Measurements from ENCODE around the gene LCP2.
"Not testable (repeated sequence)": the region's sequence is repeated elsewhere in the genome, so short reads cannot be mapped to it uniquely, and the experiment has no call there.

The LCP2 gene

GRCh38 chr5:170247363-170247762 is 50.2 kb downstream of the LCP2 start:
- no peak for DNase-seq

- no peak for DNase-seq
Measured at GRCh38 chr5:170246126-170246870, 51.3 kb downstream of the LCP2 start.

GRCh38 chr5:170245436-170245835 is 52.1 kb downstream of the LCP2 start:
- DNase-seq = not testable (repeated sequence)

- no peak for DNase-seq
Measured at GRCh38 chr5:170238456-170239196, 59.0 kb downstream of the LCP2 start.

GRCh38 chr5:170235876-170236864 is 61.4 kb downstream of the LCP2 start:
- DNase-seq = no peak

GRCh38 chr5:170233358-170233892 is 64.2 kb downstream of the LCP2 start:
- DNase-seq = no peak

- DNase-seq = no peak
Measured at GRCh38 chr5:170232786-170233185, 64.8 kb downstream of the LCP2 start, which contains the start of gene C5orf58. Gene C5orf58, plus strand, starts transcription at chr5:170232985. Its CDS starts 1,992 bp downstream, at chr5:170234977.

GRCh38 chr5:170228762-170229435 is 68.7 kb downstream of the LCP2 start:
- DNase-seq = no peak

- no peak for DNase-seq
Measured at GRCh38 chr5:170226661-170227060, 70.9 kb downstream of the LCP2 start.

- DNase-seq = no peak
Measured at GRCh38 chr5:170226129-170226615, 71.4 kb downstream of the LCP2 start.

GRCh38 chr5:170225326-170226128 is 72.0 kb downstream of the LCP2 start:
- DNase-seq = peak; percentile 57

GRCh38 chr5:170223906-170224305 is 73.7 kb downstream of the LCP2 start:
- no peak for DNase-seq

- DNase-seq = peak; percentile 34
Measured at GRCh38 chr5:170223360-170223759, 74.2 kb downstream of the LCP2 start.

- no peak for DNase-seq
Measured at GRCh38 chr5:170221327-170221741, 76.2 kb downstream of the LCP2 start.

GRCh38 chr5:170220191-170220590 is 77.4 kb downstream of the LCP2 start:
- DNase-seq = peak; percentile 14

GRCh38 chr5:170219615-170220014 is 78.0 kb downstream of the LCP2 start:
- DNase-seq = peak; percentile 72

GRCh38 chr5:170218726-170219125 is 78.9 kb downstream of the LCP2 start:
- no peak for DNase-seq

GRCh38 chr5:170217831-170218230 is 79.7 kb downstream of the LCP2 start:
- DNase-seq = peak; percentile 49

GRCh38 chr5:170216257-170216864 is 81.2 kb downstream of the LCP2 start:
- DNase-seq = peak; percentile 63

- DNase-seq = no peak
Measured at GRCh38 chr5:170211575-170212334, 85.8 kb downstream of the LCP2 start.

Data from fibroblast of upper back skin (primary cell).